GM10266 (cell line): Measurements from ENCODE around the gene ZNF208.
"Not testable (repeated sequence)": the region's sequence is repeated elsewhere in the genome, so short reads cannot be mapped to it uniquely, and the experiment has no call there.

Experiments used
- DNase-seq: peaks from one replicate; pipeline ENCODE4 v3.0.0; 2012; ENCODE audit errors: extremely low spot score
- TF ChIP-seq, protein P1 (sequence below): IDR thresholded peaks from 2 replicates; pipeline ENCODE4 v1.5.1; 2012; ENCODE audit warnings: mild to moderate bottlenecking, low read depth; ENCODE audit not compliant: control insufficient read depth, insufficient read depth; ENCODE audit errors: missing control alignments

ZNF208 gene

DNA sequence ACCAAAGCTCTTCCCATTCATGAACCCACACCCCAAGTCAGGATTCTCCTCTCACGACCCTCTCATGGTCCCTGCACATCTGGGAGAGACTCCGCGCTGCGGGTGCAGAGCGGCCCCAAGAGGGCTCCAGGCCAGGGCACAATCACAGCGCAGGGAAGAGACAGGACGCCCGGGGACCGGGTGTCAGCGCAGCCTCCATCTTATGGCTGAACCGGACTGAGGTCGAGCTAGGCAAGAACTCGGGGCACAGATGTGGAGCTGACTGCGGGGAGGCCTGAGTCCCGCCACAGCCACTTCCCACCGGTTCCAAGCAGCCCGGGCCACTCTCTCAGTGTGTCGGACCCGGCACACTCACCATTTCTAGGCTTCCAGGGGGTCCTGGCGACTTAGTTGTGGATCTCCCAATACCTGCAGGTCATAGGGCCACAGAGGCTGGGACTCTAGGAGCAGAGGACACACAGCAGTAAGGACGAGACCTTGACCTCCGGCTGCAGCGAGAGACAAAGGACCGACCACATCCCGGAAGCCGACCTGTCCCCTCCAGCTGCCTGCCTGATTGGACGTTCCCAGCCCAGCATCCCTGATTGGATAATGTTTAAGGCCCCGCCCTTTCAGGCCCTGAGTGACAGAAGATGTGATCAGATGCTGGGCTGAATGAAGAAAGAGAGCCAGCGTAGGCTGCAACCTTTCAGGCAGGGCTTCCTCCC lies at the start of gene ZNF208:
Gene ZNF208, minus strand, starts transcription at position 507 of the 707 bp plus-strand sequence. Its CDS starts 149 bp downstream, at position 358.
- DNase-seq, result not testable (repeated sequence)

DNA sequence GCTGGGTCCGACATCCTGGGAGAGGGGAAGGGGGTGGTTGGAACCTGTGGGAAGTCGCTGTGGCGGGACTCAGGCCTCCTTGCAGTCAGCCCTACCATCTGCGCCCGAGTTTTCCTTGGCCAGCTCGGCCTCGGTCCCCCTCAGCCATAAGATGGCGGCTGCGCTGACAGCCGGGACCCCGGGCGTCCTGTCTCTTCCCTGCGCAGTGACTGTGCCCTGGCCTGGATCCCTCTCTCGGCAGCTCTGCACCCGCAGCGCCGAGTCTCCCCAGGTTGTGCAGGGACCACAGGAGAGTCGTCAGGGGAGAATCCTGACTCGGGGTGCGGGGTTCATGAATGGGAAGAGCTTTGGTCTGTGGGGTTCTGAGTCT lies 41.9 kb upstream of the ZNF208 start:
- no peak for DNase-seq
- TF ChIP-seq, protein P1, sequence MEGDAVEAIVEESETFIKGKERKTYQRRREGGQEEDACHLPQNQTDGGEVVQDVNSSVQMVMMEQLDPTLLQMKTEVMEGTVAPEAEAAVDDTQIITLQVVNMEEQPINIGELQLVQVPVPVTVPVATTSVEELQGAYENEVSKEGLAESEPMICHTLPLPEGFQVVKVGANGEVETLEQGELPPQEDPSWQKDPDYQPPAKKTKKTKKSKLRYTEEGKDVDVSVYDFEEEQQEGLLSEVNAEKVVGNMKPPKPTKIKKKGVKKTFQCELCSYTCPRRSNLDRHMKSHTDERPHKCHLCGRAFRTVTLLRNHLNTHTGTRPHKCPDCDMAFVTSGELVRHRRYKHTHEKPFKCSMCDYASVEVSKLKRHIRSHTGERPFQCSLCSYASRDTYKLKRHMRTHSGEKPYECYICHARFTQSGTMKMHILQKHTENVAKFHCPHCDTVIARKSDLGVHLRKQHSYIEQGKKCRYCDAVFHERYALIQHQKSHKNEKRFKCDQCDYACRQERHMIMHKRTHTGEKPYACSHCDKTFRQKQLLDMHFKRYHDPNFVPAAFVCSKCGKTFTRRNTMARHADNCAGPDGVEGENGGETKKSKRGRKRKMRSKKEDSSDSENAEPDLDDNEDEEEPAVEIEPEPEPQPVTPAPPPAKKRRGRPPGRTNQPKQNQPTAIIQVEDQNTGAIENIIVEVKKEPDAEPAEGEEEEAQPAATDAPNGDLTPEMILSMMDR, result no peak

DNA sequence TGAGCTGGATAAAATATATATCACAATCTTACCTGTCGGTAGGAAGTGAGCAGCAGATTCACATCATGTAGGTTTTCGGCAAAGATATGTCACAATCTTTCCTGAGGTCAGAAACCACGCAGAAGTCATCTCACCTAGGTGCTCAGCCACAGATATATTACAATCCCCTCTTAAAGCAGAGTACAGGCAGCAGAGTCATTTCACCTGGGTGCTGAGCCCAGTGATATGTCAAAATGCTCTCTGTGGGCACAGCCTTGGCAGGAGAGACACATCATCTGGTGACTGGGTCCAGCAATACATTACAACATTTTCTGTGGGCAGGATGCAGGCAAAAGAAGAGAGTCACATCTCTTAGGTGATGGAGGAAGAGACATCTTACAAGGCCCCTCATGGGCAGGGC lies 30.4 kb upstream of the ZNF208 start:
- not testable (repeated sequence) for DNase-seq

DNA sequence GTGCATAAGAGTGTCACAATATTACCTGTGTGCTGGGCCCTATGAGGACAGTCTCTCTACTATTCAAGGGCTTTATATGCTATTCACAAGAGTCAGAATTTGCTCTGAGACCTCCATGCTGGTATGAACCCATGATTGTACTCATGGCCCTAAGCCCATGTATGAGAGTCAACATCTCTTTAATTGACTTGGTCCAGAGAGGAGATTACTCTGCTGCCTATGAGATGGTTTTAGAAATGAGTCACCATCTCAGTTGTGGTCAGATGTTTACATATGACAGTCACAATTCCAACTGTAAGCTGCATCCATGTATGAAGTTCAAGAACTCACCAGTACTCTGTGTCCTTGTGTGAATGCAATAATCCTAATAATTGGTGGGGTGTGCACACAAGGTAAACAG lies 19.9 kb upstream of the ZNF208 start:
- no peak for DNase-seq

DNA sequence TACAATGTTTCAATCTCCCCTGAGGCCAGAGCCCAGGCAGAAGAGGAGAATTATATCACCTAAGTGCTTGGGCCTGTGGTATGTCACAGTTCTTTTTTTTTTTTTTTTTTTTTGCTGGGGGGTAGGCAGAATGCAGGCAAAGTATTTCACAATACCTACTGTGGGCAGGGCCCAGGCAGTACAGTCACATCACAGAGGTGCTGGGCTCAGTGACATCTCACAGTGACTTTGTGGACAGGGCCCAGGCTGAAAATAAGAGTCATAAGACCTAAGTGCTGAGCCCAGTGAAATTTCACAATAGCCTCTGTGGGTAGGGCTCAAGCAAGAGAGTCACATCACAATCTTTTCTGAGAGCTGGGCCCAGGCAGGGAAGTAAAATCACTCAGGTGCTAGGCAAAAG lies 15.9 kb upstream of the ZNF208 start:
- DNase-seq, result no peak
- TF ChIP-seq, protein P1, result no peak

More for the DNA sequence above, 19.9 kb upstream of the ZNF208 start:
- TF ChIP-seq, protein P1, result no peak

DNA sequence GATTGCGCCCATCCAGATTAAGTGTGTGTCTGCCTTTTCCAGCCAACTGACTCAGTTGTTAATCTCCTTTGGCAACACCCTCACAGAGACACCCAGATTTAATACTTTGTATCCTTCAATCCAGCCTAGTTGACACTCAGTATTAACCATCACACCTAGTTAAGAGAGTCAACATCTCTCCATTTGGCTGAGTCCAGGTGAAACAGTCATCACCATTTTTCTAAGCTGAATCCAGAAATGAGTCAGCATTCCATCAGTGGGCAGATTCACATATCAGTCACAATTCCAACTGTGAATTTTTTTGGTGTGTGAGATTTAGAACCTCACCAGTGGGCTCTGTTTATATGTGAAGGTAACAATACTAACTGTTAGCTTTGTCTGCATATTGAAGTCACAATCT lies 14.8 kb upstream of the ZNF208 start:
- not testable (repeated sequence) for DNase-seq

DNA sequence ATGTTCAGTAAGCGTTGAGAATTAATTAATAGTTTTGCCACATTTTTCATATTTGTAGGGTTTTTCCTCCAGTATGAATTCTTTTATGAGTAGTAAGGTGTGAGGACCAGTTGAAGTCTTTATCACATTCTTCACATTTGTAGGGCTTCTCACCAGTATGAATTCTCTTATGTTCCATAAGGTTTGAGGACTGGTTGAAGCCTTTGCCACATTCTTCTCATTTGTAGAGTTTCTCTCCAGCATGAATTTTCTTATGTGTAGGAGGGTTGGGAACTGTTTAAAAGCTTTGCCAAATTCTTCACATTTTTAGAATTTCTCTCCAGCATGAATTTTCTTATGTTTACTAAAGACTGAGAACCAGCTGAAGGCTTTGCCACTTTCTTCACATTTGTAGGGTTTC lies 40.3 kb downstream of the ZNF208 start:
- DNase-seq, result no peak
- TF ChIP-seq, protein P1, result no peak

DNA sequence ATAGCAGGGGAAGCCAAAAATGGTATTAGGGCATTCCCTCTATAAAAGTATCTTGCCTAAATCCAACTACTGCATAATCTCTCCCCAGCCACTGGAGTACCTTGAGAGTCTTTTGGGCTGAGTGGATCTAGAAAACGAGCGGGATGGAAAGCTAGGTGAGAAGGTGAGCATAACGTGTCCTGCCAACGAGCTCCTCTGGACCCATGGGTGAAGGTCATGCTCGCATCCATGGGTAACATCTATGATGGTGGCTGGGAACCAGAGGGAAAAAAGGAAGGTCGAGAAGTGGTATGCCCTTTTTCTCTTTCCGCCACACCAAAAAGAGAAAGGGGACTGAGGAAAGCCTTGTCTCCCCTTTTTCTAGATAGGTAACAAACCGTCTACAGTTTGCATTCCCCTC lies 63.0 kb downstream of the ZNF208 start:
- TF ChIP-seq, protein P1, result no peak
- no peak for DNase-seq

DNA sequence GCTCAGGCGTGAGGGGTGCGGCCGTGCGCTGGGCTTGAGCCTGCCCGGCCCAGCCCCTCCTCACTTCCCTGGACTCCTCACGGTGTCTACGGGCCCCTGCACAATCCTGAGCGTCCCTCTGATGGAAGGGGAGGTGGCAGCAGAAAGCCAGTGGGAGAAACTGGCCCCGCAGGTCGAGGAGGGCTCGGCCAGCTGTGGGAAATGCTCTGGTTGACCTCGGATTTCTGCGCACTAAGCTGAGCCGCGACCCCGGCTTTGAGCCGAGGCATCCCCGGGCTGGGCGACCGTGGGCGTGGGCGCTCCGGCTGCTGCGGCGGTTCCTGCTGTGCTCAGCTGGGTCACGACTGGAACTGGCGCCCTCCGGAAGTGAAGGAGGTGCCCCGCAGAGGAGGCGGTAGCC lies 70.1 kb downstream of the ZNF208 start:
- TF ChIP-seq, protein P1, result no peak
- no peak for DNase-seq
